HCEC 1CT (cell line): ENCODE data around the gene GYS1.
"Not testable (repeated sequence)": the region's sequence is repeated elsewhere in the genome, so short reads cannot be mapped to it uniquely, and the experiment has no call there.

Experiments
- DNase-seq: peaks from one replicate; pipeline ENCODE4 v3.0.0-alpha.2; 2017

The GYS1 gene

DNA sequence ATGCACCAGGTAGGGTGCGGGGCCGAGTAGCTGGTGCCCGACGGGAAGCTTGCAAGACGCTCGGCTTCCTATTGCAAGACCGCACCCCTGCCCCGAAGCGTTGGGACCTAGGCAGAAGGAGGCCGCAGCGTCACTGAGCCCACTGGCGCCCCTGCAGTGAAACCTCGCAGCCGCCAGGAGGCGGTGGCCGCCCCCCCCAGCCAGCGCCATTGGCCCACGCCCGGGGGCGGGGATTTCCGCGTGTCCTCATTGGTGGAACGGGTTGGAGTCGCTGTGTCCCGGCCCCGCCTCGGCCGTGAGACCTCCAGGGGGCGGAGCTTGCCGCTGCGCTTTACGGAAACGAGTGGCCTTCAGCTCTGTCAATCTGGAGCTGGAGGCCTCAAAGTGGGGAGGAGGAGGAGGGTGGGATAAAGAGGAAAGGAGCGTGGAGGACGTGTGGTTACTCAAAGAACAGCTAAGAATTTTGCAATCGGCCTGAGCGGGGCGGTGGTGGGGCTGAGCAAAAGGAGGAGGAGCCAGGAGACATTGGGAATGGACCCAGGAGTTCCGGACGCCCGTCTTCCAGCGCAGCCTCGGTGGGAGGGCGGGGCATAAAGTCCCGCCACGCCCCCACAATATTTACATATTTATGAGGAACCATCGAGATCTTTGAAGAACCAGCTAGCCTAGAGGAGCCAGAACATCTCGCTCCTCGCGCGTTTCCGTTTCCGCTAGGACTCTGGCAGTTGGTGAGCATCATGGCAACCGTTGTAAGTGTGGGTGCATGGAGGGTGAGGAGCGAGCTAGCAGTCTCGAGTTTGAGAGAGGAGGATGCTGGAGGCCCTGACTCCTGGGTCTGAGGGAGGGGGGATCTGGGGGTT is at the start of gene GYS1, which contains the start of gene RUVBL2:
Gene GYS1 (minus strand): TSS at position 135 of the 860 bp plus-strand sequence. CDS start 197 bp downstream, outside the sequence.
Gene RUVBL2 (plus strand): TSS at position 713 of the 860 bp plus-strand sequence. CDS start 25 bp downstream, at position 738.
- DNase-seq = peak; percentile 99

DNA sequence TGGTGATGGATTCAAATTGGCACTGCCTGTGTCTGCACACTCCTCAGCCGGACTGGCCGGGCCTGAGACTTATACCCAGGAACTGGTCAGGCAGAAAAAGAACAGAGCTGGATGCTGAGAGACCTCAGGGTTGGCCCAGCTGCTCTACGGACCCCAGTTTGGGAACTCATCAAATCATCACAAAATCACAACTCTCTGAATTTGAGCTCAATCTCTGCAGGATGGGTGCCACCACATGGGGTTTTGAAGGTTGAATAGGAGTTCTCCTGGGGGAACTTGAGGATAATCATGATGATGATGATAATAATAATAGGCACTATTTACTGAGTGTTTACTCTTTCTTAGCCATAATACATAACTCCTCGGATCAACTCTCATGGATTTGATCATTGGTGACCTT is 49.6 kb upstream of the GYS1 start:
- not testable (repeated sequence) for DNase-seq

DNA sequence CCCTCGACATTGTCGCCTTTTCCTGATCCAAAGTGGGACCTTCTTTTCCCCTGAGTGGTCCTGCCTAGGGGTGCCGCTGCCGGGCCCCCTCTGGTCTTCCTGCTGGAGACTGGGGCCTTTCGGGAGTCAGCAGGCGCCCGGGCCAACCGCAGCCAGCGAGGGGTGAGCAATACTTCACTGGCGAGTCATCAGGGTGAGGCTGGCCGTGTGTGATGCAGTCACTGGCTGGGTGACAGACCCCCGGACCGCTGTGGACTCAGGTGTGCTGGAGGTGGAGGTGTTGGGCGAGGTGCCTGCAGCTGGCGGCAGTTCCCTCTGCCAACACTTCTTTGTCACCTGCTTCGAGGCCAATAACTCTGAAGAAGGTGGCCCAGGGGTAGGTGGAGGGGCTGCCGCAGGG is 49.1 kb upstream of the GYS1 start:
- DNase-seq = no peak

DNA sequence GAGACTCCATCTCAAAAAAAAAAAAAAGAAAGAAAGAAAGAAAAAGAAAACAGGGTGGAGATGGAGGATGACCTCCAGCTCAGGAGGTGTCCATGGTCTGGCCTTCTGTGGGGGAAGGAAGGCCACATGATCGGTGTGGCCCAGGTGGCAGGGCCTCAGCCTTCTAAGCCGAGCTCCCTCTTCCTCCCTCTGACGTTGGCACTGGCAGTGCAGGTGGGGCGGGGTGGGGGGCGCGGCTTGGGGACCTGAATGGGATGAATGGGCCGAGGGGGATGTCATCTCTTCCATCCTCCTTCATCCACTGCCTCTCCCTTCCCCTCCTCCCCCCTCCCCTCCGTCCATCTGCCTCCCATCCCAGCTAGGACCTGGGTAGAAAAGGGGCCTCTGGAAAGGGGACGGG is 46.6 kb upstream of the GYS1 start:
- DNase-seq = not testable (repeated sequence)

DNA sequence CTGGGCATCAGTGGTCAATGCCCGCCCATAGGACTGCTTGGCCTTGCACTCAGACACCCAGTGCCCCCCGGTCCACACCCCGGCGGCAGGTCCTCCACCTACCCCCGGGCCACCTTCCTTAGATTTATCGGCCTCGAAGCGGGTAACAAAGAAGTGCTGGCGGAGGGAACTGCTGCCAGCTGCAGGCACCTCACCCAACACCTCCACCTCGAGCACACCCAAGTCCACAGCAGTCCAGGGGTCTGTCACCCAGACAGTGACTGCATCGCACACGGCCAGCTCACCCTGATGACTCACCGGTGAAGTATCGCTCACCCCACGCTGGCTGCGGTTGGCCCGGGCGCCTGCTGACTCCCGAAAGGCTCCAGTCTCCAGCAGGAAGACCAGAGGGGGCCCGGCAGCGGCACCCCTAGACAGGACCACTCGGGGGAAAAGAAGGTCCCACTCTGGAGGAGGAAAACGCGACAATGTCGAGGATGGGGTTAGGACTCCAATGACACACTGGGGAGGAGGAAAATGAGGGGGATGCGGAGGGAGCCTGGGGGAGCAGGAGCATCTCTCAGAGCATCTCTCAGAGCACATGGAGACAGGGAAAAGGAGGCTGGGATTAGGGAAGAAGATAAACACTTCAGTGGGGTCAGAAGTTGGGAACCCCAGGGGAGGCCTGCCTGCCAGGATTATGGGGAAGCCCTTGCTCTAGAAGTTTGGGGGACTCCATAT is 45.6 kb upstream of the GYS1 start:
- DNase-seq = peak; percentile 65

DNA sequence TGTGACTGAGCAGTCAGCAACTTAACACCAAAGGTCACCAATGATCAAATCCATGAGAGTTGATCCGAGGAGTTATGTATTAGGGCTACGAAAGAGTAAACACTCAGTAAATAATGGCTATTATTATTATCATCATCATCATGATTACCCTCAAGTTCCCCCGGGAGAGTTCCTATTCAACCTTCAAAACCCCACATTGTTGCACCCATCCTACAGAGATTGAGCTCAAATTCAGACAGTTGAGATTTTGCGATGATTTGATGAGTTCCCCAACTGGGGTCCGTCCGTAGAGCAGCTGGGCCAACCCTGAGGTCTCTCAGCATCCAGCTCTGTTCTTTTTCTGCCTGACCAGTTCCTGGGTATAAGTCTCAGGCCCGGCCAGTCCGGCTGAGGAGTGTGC is 45.0 kb upstream of the GYS1 start:
- DNase-seq = not testable (repeated sequence)

DNA sequence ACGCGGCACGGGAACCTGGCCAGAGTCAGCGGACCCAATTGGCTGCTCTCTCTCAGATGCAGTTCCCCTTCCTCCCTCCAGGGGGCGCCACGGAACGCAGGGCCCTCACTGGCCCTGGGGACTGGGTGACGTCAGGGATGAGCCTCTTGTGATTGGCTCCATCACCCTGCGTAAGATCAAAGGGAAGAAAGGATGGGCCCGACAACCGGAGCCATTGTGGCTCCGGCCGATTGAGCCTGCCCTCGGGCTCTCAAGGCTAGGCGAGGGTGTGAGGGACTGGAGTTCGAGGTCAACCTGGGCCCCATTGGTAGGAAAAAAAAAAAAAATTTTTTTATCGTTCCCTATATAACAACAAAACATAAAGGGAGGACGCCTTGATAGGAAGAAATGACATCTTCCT is 43.7 kb upstream of the GYS1 start, which contains the start of gene CGB1:
Gene CGB1 (minus strand): TSS at position 81 of the 400 bp plus-strand sequence. CDS start 184 bp downstream, outside the sequence.
- not testable (repeated sequence) for DNase-seq

DNA sequence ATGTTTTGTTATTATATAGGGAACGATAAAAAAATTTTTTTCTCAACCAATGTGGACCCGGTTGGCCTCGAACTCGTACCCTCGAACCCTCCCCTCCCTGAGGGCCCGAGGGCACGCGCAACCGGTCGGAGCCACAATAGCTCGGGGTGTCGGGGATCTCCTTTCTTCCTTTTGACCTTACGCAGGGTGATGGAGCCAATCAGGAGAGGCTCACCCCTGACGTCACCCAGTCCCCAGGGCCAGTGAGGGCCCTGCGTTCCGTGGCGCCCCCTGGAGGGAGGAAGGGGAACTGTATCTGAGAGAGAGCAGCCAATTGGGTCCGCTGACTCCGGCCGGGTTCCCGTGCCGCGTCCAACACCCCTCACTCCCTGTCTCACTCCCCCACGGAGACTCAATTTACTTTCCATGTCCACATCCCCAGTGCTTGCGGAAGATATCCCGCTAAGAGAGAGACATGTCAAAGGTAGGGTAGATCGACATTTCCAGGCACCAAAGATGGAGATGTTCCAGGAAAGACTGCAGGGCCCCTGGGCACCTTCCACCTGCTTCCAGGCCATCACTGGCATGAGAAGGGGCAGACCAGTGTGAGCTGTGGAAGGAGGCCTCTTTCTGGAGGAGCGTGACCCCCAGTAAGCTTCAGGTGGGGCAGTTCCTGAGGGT is 38.7 kb upstream of the GYS1 start, which contains the start of gene CGB2:
Gene CGB2 (plus strand): TSS at position 249 of the 660 bp plus-strand sequence. CDS start 206 bp downstream, at position 455.
- DNase-seq = not testable (repeated sequence)

DNA sequence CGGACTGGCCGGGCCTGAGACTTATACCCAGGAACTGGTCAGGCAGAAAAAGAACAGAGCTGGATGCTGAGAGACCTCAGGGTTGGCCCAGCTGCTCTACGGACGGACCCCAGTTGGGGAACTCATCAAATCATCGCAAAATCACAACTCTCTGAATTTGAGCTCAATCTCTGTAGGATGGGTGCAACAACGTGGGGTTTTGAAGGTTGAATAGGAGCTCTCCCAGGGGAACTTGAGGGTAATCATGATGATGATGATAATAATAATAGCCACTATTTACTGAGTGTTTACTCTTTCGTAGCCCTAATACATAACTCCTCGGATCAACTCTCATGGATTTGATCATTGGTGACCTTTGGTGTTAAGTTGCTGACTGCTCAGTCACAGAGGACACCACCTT is 37.2 kb upstream of the GYS1 start:
- DNase-seq = not testable (repeated sequence)

DNA sequence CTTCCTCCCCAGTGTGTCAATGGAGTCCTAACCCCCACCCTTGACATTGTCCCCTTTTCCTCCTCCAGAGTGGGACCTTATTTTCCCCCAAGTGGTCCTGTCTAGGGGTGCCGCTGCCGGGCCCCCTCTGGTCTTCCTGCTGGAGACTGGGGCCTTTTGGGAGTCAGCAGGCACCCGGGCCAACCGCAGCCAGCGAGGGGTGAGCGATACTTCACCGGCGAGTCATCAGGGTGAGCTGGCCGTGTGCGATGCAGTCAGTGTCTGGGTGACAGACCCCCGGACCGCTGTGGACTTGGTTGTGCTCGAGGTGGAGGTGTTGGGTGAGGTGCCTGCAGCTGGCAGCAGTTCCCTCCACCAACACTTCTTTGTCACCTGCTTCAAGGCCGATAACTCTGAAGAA is 36.6 kb upstream of the GYS1 start:
- not testable (repeated sequence) for DNase-seq

DNA sequence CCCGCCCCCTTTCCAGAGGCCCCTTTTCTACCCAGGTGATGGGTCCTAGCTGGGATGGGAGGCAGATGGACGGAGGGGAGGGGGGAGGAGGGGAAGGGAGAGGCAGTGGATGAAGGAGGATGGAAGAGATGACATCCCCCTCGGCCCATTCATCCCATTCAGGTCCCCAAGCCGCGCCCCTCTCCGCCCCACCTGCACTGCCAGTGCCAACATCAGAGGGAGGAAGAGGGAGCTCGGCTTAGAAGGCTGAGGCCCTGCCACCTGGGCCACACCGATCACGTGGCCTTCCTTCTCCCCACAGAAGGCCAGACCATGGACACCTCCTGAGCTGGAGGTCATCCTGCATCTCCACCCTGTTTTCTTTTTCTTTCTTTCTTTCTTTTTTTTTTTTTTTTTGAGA is 35.6 kb upstream of the GYS1 start:
- DNase-seq = not testable (repeated sequence)

DNA sequence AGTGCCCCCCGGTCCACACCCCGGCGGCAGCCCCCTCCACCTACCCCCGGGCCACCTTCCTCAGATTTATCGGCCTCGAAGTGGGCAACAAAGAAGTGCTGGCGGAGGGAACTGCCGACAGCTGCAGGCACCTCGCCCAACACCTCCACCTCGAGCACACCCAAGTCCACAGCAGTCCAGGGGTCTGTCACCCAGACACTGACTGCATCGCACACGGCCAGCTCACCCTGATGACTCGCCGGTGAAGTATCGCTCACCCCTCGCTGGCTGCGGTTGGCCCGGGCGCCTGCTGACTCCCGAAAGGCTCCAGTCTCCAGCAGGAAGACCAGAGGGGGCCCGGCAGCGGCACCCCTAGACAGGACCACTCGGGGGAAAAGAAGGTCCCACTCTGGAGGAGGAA is 32.5 kb upstream of the GYS1 start:
- not testable (repeated sequence) for DNase-seq

DNA sequence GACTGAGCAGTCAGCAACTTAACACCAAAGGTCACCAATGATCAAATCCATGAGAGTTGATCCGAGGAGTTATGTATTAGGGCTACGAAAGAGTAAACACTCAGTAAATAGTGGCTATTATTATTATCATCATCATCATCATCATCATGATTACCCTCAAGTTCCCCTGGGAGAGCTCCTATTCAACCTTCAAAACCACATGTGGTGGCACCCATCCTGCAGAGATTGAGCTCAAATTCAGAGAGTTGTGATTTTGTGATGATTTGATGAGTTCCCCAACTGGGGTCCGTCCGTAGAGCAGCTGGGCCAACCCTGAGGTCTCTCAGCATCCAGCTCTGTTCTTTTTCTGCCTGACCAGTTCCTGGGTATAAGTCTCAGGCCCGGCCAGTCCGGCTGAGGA is 32.0 kb upstream of the GYS1 start:
- DNase-seq = not testable (repeated sequence)

DNA sequence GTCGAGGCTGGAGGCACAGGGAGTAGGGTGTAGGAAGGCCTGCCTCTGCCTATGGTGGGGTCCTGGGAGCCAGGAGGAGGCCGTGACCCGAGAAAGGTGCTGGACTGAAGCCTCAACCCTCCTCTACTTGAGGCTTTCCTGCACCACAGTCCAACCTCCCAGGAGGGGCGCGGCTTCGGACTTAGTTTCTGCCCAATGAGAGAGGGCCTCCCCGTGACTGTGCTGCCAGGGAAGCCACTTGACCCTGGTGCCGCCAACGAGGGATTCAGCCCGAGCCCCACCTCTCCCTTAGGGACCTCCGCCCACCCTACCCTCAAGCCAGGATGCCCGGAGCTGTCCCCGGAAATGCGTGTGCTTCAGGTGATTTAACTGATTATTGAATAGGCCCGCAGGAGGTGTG is 31.1 kb upstream of the GYS1 start, which contains the start of gene CGB3:
Gene CGB3 (minus strand): TSS at position 101 of the 400 bp plus-strand sequence. CDS start 362 bp downstream, outside the sequence.
- DNase-seq = not testable (repeated sequence)

DNA sequence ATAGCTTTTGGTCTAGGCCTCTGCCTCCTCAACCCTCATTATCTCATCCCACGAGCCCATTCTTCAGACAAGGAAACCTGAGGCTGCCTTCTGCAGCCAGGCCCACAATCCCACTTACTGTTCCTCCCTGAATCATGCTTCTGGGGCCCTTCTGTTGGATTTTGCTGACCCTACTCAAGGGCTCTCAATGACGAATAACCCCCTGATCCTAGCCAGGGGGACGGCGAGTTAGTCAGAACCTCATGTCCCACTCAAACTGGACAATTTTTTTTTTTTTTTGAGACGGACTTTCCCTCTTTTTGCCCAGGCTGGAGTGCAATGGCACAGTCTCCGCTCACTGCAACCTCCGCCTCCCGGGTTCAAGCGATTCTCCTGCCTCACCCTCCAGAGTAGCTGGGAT is 29.0 kb upstream of the GYS1 start:
- no peak for DNase-seq

DNA sequence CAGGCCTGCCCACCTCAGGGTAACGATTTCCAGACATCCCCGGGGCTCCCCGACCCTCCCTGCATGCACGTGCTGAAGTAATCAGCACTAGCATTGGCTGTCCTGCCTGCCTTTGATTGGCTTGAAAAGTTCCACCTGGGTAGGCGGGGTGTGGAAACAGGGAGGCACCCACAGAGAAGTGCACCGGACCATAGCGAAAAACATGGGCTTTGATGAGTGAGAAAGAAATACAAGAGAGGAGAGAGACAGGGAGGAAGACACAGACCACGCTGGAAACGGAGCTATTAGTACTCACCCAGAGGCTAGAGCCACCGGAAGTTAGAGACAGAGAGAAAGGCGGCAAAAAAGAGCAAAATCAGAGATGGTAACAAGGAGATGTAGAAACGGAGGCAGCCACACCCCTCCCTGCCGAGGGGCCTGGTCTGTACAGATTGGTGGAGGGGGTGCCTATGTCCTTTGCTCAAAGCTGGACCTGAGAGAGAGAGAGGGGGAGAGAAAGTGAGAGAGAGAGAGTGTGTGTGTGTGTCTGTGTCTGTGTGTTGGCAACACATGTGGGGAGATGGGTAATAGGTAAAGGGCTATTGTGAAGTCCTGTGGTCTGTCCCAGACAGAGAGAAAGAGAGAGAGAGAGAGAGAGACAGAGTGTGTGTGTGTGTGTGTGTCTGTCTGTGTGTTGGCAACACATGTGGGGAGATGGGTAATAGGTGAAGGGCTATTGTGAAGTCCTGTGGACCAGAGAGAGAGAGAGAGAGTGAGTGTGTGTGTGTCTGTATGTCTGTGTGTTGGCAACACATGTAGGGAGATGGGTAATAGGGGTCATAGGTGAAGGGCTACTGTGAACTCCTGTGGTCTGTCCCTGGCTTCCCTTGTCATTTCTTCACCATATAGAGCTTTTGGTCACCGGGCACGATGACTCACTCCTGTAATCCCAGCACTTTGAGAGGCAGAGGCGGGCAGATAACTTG is 28.1 kb upstream of the GYS1 start:
- peak; percentile 56 for DNase-seq

DNA sequence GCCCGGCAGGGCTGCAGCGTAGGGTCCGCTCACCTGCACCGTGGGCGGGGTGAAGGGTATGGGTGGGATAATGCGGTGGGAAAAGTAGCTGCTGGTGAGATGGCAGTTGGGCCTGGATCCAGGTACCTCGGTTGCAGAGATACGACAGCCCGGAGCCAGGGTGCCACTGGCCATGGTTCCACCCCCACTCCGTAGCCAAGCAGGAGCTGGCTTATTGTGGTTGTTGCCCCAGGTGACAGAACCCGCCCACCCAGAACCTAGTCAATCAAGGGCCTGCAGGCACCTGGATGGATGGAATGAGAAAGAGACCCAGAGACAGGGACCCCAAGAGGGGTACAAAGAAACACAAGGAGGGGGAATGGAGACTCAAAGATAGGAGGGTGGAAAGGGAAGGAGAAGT is 27.2 kb upstream of the GYS1 start:
- DNase-seq = no peak

DNA sequence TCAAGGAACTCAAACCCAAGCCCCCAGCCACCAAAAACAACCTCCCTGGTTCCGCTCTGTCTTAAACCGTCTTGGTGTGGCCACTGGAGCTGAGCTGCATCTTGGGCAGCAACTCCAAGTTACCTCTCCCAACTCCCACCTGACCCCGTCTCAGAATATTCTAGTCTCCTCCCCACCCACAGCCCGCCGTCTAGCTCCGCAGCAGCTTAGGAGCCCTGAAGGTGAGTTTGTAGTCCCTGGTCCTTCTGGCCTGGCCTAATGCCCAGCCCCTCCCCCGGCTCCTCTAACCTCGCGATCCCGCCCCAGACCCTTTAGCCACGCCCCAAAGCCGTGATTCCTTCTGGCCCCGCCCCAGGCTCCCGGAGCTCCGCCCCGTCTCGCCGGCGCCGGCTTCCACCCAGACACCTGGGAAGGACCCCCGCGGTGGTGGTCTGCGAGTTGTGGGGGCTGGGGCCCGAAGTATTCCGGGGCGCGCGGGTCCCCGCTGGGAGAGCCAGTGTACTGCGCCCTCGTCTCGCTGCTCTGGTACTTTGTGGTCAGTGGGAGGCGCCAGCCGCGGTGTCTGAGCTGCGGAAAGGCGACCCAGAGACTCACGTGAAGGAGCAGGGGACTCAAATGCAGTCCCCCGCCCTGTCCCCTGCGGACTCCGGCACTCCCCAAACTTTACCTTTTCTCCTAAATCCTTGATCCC is 26.3 kb upstream of the GYS1 start:
- peak; percentile 52 for DNase-seq

DNA sequence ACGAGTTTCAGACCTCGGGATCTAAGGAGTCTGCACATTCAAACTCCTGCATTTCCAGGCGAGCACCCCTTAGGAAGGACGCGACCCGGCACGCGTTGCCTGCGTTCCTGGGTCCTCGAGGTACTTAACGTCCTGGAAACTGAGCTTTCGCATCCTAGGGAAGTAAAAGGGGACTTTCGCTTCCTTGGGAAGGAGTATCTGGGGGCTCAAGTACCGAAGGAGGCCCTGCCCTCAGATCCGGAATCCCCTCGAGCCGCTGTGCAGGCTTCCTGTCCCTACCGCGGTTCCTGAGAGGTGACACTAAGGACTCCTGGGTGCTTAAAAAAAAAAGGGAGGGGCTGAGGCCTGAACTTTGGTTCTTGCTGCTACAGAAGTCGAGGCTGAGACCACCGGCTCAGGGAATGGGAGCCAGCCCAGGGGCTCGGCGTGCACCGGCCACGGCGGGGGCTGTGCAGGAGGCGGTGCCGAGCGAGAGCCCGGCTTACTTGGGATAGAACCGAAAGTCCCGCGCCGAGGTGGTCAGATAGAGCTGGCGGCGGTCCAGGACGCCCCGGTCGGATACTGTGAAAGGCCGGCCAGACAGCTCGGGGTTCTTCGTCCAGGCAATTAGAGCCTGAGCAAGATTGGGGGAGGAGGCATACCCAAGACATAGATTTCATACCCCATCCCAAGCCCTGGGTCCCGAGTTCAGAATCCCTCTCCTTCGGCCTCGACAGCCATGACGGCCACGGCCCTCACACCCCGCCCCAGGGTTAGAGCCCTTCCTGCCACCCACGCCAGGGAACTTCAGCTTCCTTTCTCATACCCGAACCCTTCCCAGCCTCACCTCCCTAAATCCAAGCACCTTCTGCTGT is 25.5 kb upstream of the GYS1 start:
- DNase-seq = not testable (repeated sequence)
